ENCODE data around the gene IMMP2L.
"Not testable (repeated sequence)": the region's sequence is repeated elsewhere in the genome, so short reads cannot be mapped to it uniquely, and the experiment has no call there.

IMMP2L gene

GRCh38 chr7:111256391-111256790 lies 305.9 kb downstream of the IMMP2L start:
- DNase-seq, result no peak

- no peak for DNase-seq
These were observed 306.7 kb downstream of the IMMP2L start for GRCh38 chr7:111255576-111255975.

GRCh38 chr7:111251365-111251764 lies 310.9 kb downstream of the IMMP2L start:
- not testable (repeated sequence) for DNase-seq

GRCh38 chr7:111249807-111250206 lies 312.5 kb downstream of the IMMP2L start:
- DNase-seq, result not testable (repeated sequence)

- no peak for DNase-seq
These were observed 320.0 kb downstream of the IMMP2L start for GRCh38 chr7:111242141-111242755.

- DNase-seq, result no peak
These were observed 321.9 kb downstream of the IMMP2L start for GRCh38 chr7:111240371-111240770.

GRCh38 chr7:111239437-111239836 lies 322.9 kb downstream of the IMMP2L start:
- no peak for DNase-seq

- no peak for DNase-seq
These were observed 323.4 kb downstream of the IMMP2L start for GRCh38 chr7:111238886-111239285.

- DNase-seq, result no peak
These were observed 326.6 kb downstream of the IMMP2L start for GRCh38 chr7:111235709-111236108.

GRCh38 chr7:111232249-111233084 lies 329.8 kb downstream of the IMMP2L start:
- no peak for DNase-seq

- no peak for DNase-seq
These were observed 332.4 kb downstream of the IMMP2L start for GRCh38 chr7:111229916-111230315.

GRCh38 chr7:111229181-111229740 lies 333.0 kb downstream of the IMMP2L start:
- DNase-seq, result no peak

- no peak for DNase-seq
These were observed 333.9 kb downstream of the IMMP2L start for GRCh38 chr7:111228437-111228836.

GRCh38 chr7:111226800-111227199 lies 335.5 kb downstream of the IMMP2L start:
- no peak for DNase-seq

GRCh38 chr7:111224354-111225231 lies 337.7 kb downstream of the IMMP2L start:
- DNase-seq, result no peak

- DNase-seq, result no peak
These were observed 338.5 kb downstream of the IMMP2L start for GRCh38 chr7:111223802-111224253.

- DNase-seq, result no peak
These were observed 346.7 kb downstream of the IMMP2L start for GRCh38 chr7:111215550-111215949.

- no peak for DNase-seq
These were observed 349.3 kb downstream of the IMMP2L start for GRCh38 chr7:111212857-111213523.

- no peak for DNase-seq
These were observed 351.3 kb downstream of the IMMP2L start for GRCh38 chr7:111210996-111211395.

GRCh38 chr7:111210043-111210442 lies 352.2 kb downstream of the IMMP2L start:
- no peak for DNase-seq

GRCh38 chr7:111205251-111205650 lies 357.0 kb downstream of the IMMP2L start:
- no peak for DNase-seq

- no peak for DNase-seq
These were observed 360.0 kb downstream of the IMMP2L start for GRCh38 chr7:111202321-111202720.

Measured in stimulated activated CD4-positive, alpha-beta T cell treated with anti-CD3 and anti-CD28 coated beads, Interleukin-4, amount 100 ng/mL, for 24 hours (primary cell).